ENCODE results near the gene SRSF8.

Gene SRSF8

DNA sequence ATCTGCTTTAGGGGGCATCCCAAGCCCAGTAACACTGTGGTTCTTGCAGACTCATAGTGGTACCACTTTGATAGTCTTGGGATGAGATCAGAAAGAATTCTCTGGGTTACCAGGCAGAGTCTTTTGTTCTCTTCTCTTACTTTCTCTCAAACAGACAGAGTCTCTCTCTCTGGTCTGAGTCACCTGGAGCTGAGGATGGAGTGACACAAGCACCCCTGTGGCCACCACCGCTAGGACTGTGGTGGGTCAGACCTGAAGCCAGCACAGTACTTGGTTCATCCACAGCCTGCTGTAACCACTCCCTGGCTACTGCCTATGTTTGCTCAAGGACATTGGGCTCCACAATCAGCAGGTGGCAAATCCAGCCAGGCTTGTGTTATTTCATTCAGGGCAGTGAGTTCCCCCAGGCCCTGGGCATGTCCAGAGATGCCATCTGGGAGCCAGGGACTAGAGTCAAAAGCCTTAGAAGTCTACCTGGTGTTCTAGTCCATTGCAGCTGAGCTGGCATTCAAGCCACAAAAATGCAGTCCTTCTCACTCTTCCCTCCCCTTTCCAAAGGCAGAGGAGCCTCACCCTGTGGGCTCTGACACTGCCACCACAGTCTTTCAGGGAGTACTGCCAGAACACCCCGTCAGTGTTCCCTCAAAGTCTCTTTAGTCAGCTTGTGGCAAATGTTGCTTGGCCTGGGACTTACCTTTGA, 52.8 kb downstream of the SRSF8 start:
- no peaks in the 10 kb centered on the region for H3K4me1 ChIP-seq (ENCODE audit: control insufficient read depth, insufficient read depth, low read length)
- no peak overlapping the region for H3K4me3 ChIP-seq (ENCODE audit: low read depth, low read length)
- no peak overlapping the region for H3K9ac ChIP-seq (ENCODE audit: low read depth, low read length)
- no peaks in the 10 kb centered on the region for H3K9me3 ChIP-seq (ENCODE audit: control insufficient read depth, insufficient read depth, low read length)
- no peaks in the 10 kb centered on the region for H3K27me3 ChIP-seq (ENCODE audit: control insufficient read depth, insufficient read depth, low read length)
- no peaks in the 10 kb centered on the region for H3K36me3 ChIP-seq (ENCODE audit: control insufficient read depth, insufficient read depth, low read length)
